ENCODE data around the gene KCNH2. TPM values are rescaled to one million over a fixed set of nuclear protein-coding genes. Genes with fewer than 3 reads are reported as not detected.

KCNH2 gene
- total RNA-seq, 2 donors from 2014 or later = 1.1 to 1.9 TPM

- no peak for TF ChIP-seq CTCF (conservative IDR thresholded peaks at IDR 0.05)
- Mint-ChIP-seq H3K4me3 (no peak overlapping the region), H3K4me1 (no peaks in the 10 kb centered on the region), H3K27ac (no peak overlapping the region), H3K27me3 (ENCODE audit: insufficient read depth) (peaks cover 20% of the 10 kb centered on the region), H3K36me3 (ENCODE audit: low read depth) (no peaks in the 10 kb centered on the region), H3K9me3 (no peaks in the 10 kb centered on the region)
- peaks cover 5% of the 10 kb centered on the region for H3K27me3 ChIP-seq (ENCODE audit: control insufficient read depth, insufficient read depth, low read length, poor library complexity, severe bottlenecking)
- no peak overlapping the region for H3K9ac ChIP-seq (ENCODE audit: extremely low read depth, low read length, poor library complexity, severe bottlenecking)
- no peak for DNase-seq
- WGBS, 2 experiments (ENCODE audit: insufficient coverage in 1 of 2, insufficient read length in 1 of 2) = 97% methylated on average over 2 of the region's 3 CpGs; no CpG with 5 or more reads in 1 of the 2 experiments
- H3K36me3 ChIP-seq (ENCODE audit: control insufficient read depth, insufficient read depth, low read length) = no peaks in the 10 kb centered on the region
- H3K4me3 ChIP-seq (ENCODE audit: low read length) = no peak overlapping the region
- no peak overlapping the region for H3K27ac ChIP-seq (ENCODE audit: low read depth, low read length)
- no peaks in the 10 kb centered on the region for H3K9me3 ChIP-seq (ENCODE audit: control insufficient read depth, low read length)
- H3K4me1 ChIP-seq (ENCODE audit: control insufficient read depth, insufficient read depth, low read length) = no peaks in the 10 kb centered on the region
Observed at GRCh38 chr7:150928541-150928940, 49.6 kb downstream of the KCNH2 start.

- Mint-ChIP-seq H3K9me3 (no peaks in the 10 kb centered on the region), H3K27me3 (ENCODE audit: insufficient read depth) (peaks cover 20% of the 10 kb centered on the region), H3K27ac (no peak overlapping the region)
Observed at GRCh38 chr7:150927956-150928344, 50.2 kb downstream of the KCNH2 start.

GRCh38 chr7:150927157-150927955 is 50.8 kb downstream of the KCNH2 start:
- H3K27ac ChIP-seq (ENCODE audit: low read depth, low read length) = no peak overlapping the region
- no peak overlapping the region for H3K4me3 ChIP-seq (ENCODE audit: low read length)
- peaks cover 5% of the 10 kb centered on the region for H3K27me3 ChIP-seq (ENCODE audit: control insufficient read depth, insufficient read depth, low read length, poor library complexity, severe bottlenecking)
- Mint-ChIP-seq H3K4me3 (no peak overlapping the region), H3K27ac (no peak overlapping the region), H3K4me1 (no peaks in the 10 kb centered on the region), H3K36me3 (ENCODE audit: low read depth) (no peaks in the 10 kb centered on the region), H3K27me3 (ENCODE audit: insufficient read depth) (peaks cover 23% of the 10 kb centered on the region), H3K9me3 (no peaks in the 10 kb centered on the region)
- 41 to 67% methylated on average over 4 to 6 of the region's 6 CpGs for WGBS, 2 experiments (ENCODE audit: insufficient coverage in 1 of 2, insufficient read length in 1 of 2)
- H3K9ac ChIP-seq (ENCODE audit: extremely low read depth, low read length, poor library complexity, severe bottlenecking) = no peak overlapping the region
- no peaks in the 10 kb centered on the region for H3K36me3 ChIP-seq (ENCODE audit: control insufficient read depth, insufficient read depth, low read length)
- no peaks in the 10 kb centered on the region for H3K4me1 ChIP-seq (ENCODE audit: control insufficient read depth, insufficient read depth, low read length)
- DNase-seq = no peak
- TF ChIP-seq CTCF (conservative IDR thresholded peaks at IDR 0.05) = peak; percentile 19
- no peaks in the 10 kb centered on the region for H3K9me3 ChIP-seq (ENCODE audit: control insufficient read depth, low read length)

More at GRCh38 chr7:150927956-150928344, 50.2 kb downstream of the KCNH2 start:
- 92 to 93% methylated on average over 4 of the region's 4 CpGs for WGBS, 2 experiments (ENCODE audit: insufficient coverage in 1 of 2, insufficient read length in 1 of 2)
- no peak for DNase-seq
- Histone ChIP-seq H3K4me3 (ENCODE audit: low read length) (no peak overlapping the region), H3K36me3 (ENCODE audit: control insufficient read depth, insufficient read depth, low read length) (no peaks in the 10 kb centered on the region), H3K27ac (ENCODE audit: low read depth, low read length) (no peak overlapping the region), H3K4me1 (ENCODE audit: control insufficient read depth, insufficient read depth, low read length) (no peaks in the 10 kb centered on the region), H3K27me3 (ENCODE audit: control insufficient read depth, insufficient read depth, low read length, poor library complexity, severe bottlenecking) (peaks cover 5% of the 10 kb centered on the region), H3K9ac (ENCODE audit: extremely low read depth, low read length, poor library complexity, severe bottlenecking) (no peak overlapping the region), H3K9me3 (ENCODE audit: control insufficient read depth, low read length) (no peaks in the 10 kb centered on the region)
- TF ChIP-seq CTCF (conservative IDR thresholded peaks at IDR 0.05) = no peak
- Mint-ChIP-seq H3K4me1 (no peaks in the 10 kb centered on the region), H3K36me3 (ENCODE audit: low read depth) (no peaks in the 10 kb centered on the region), H3K4me3 (no peak overlapping the region)

Data from endodermal cell (in vitro differentiated cells).